ENCODE measurements around the gene IPPK. TPM values are rescaled to one million over a fixed set of nuclear protein-coding genes. Genes with fewer than 3 reads are reported as not detected.

The IPPK gene
- total and polyA plus RNA-seq, 2 of the 4 experiments (the other 2 are of a cell fraction): 25.1 to 26.8 TPM

GRCh38 chr9:92716557-92716956 lies 46.6 kb upstream of the IPPK start:
- Histone ChIP-seq H3K79me1 (ENCODE audit: low read depth in 1 of 2, low read length in 2 of 2) (peaks cover 0 to 22% of the 10 kb centered on the region in 2 experiments; a peak in 2 of 4 replicates), H3K9me3 (ENCODE audit: control insufficient read depth, insufficient read depth, low read length) (no peaks in the 10 kb centered on the region), H4K8ac (ENCODE audit: low read depth in 2 of 2, low read length in 2 of 2) (no peak overlapping the region), H3K4me1 (ENCODE audit: control insufficient read depth, insufficient read depth, low read length) (no peaks in the 10 kb centered on the region), H2AFZ (replicated peaks; ENCODE audit: low read length, poor library complexity) (no peak overlapping the region), H3K56ac (ENCODE audit: extremely low read depth, insufficient read depth, low read length) (no peak overlapping the region), H2BK5ac (ENCODE audit: low read depth, low read length, poor library complexity, severe bottlenecking) (no peak overlapping the region), H3K27me3 (ENCODE audit: control insufficient read depth, insufficient read depth, low read length) (no peaks in the 10 kb centered on the region), H2AK9ac (replicated peaks; ENCODE audit: low read depth, low read length, poor library complexity) (peak overlapping the region; percentile 86), H4K91ac (ENCODE audit: insufficient read depth, low read depth, low read length) (no peak overlapping the region), H2BK15ac (ENCODE audit: low read depth, low read length) (no peak overlapping the region), H2BK120ac (ENCODE audit: low read depth, low read length) (no peak overlapping the region), H2AK5ac (ENCODE audit: low read depth, low read length) (no peak overlapping the region), H3K9ac (ENCODE audit: low read depth, low read length) (no peak overlapping the region), H3K9me1 (ENCODE audit: insufficient read depth, low read length) (no peaks in the 10 kb centered on the region), H4K20me1 (ENCODE audit: insufficient read depth, low read length) (peaks cover 6% of the 10 kb centered on the region; the same call in 1 of the 2 replicates), H3K27ac (ENCODE audit: insufficient read depth, low read length) (no peak overlapping the region), H3K36me3 (ENCODE audit: control insufficient read depth, insufficient read depth, low read length) (peaks cover 71% of the 10 kb centered on the region), H3K4me2 (ENCODE audit: low read depth, low read length) (no peak overlapping the region), H3K23ac (ENCODE audit: low read depth, low read length) (no peak overlapping the region), H3K18ac (ENCODE audit: low read depth, low read length) (no peak overlapping the region), H3K14ac (replicated peaks; ENCODE audit: low read depth, low read length) (no peak overlapping the region), H3K4me3 (ENCODE audit: insufficient read depth, low read depth, low read length) (no peak overlapping the region), H2BK20ac (ENCODE audit: low read depth, low read length) (no peak overlapping the region), H3K4ac (ENCODE audit: low read depth, low read length) (no peak overlapping the region), H4K5ac (ENCODE audit: low read depth, low read length) (no peak overlapping the region)
- DNase-seq (peak; percentile 21), ATAC-seq (ENCODE audit: low read depth) (peak; percentile 88)
- POLR2A ChIA-PET (ENCODE audit: unreplicated experiment): no interaction called here
- CTCF ChIA-PET: interaction anchor here (0.6 to 0.9 kb wide), 3 partner anchors 58 to 74 kb away, joined by 3 to 4 read pairs (median 3); no protein-coding TSS in a partner anchor
- WGBS, 2 experiments (ENCODE audit: extremely low coverage in 2 of 2, insufficient read length in 1 of 2): 30% methylated on average over 2 of the region's 4 CpGs; no CpG with 5 or more reads in 1 of the 2 experiments
- intact Hi-C loops (cut with micrococcal nuclease): loop anchor here (1.0 kb wide), 1 partner anchor 74 kb away; no protein-coding TSS in a partner anchor
- TF ChIP-seq CTCF (conservative IDR thresholded peaks at IDR 0.05; ENCODE audit: low read depth, low read length) (peak; percentile 70), ELK1 (IDR thresholded peaks at IDR 0.05; ENCODE audit: borderline replicate concordance, low read depth, low read length) (no peak), SMC3 (IDR thresholded peaks at IDR 0.05; ENCODE audit: low read depth, low read length) (peak; percentile 78), BHLHE40 (IDR thresholded peaks at IDR 0.05; ENCODE audit: low read depth, low read length) (no peak), RAD21 (IDR thresholded peaks at IDR 0.05; ENCODE audit: low read length) (peak; percentile 81)
- in situ Hi-C loops (cut with MboI; ENCODE audit: low sequenced_read_pairs): loop anchor here (5.0 kb wide), 1 partner anchor 76 kb away; no protein-coding TSS in a partner anchor
- no TSS peak for BruUV-seq (replicated peaks)
- dilution Hi-C loops (cut with HindIII; ENCODE audit: low sequenced_read_pairs, unreplicated experiment): no loop called here
